WTC11 (cell line): ENCODE results near the gene OPCML.

ENCODE experiments used
- CTCF ChIP-seq: fragments of 200-600 bp; IDR thresholded peaks from 2 replicates; pipeline ENCODE4 v1.8.0; 2022; ENCODE audit warnings: antibody characterized with exemption
- E2F5 ChIP-seq: sonication (generic); formaldehyde crosslinking; IDR thresholded peaks from 2 replicates; pipeline ENCODE4 v1.8.1; 2022; ENCODE audit warnings: mild to moderate bottlenecking, moderate library complexity, missing genetic modification reagents
- FOXJ3 ChIP-seq: sonication (generic); formaldehyde crosslinking; IDR thresholded peaks from 2 replicates; pipeline ENCODE4 v1.9.0; 2021; ENCODE audit warnings: missing genetic modification reagents, mild to moderate bottlenecking, borderline replicate concordance
- HMGXB4 ChIP-seq: sonication (generic); formaldehyde crosslinking; IDR thresholded peaks from 2 replicates; pipeline ENCODE4 v1.8.1; 2023; ENCODE audit warnings: mild to moderate bottlenecking, moderate library complexity, missing genetic modification reagents
- SP1 ChIP-seq: sonication (generic); formaldehyde crosslinking; conservative IDR thresholded peaks from 2 replicates; pipeline ENCODE4 v1.8.1; 2022; ENCODE audit warnings: missing genetic modification reagents
- ZBTB21 ChIP-seq: sonication (generic); formaldehyde crosslinking; IDR thresholded peaks from 2 replicates; pipeline ENCODE4 v1.8.1; 2023; ENCODE audit warnings: mild to moderate bottlenecking, missing genetic modification reagents, borderline replicate concordance
- ZNF232 ChIP-seq: sonication (generic); formaldehyde crosslinking; IDR thresholded peaks from 2 replicates; pipeline ENCODE4 v1.8.0; 2022; ENCODE audit warnings: mild to moderate bottlenecking, missing genetic modification reagents
- ZNF512 ChIP-seq: sonication (generic); formaldehyde crosslinking; IDR thresholded peaks from 2 replicates; pipeline ENCODE4 v1.8.1; 2022; ENCODE audit warnings: missing genetic modification reagents, borderline replicate concordance
- TF ChIP-seq, protein P1 (sequence below): sonication (generic); formaldehyde crosslinking; IDR thresholded peaks from 2 replicates; pipeline ENCODE4 v1.8.1; 2022; ENCODE audit warnings: low read depth, mild to moderate bottlenecking, moderate library complexity, missing genetic modification reagents, borderline replicate concordance
- TF ChIP-seq, protein P2 (sequence below): sonication (generic); formaldehyde crosslinking; conservative IDR thresholded peaks from 2 replicates; pipeline ENCODE4 v1.8.1; 2023; ENCODE audit warnings: mild to moderate bottlenecking, low read depth, missing genetic modification reagents, moderate library complexity

- no peak for TF ChIP-seq ZNF512 (CRISPR knock-in tag)
- TF ChIP-seq, protein P1, sequence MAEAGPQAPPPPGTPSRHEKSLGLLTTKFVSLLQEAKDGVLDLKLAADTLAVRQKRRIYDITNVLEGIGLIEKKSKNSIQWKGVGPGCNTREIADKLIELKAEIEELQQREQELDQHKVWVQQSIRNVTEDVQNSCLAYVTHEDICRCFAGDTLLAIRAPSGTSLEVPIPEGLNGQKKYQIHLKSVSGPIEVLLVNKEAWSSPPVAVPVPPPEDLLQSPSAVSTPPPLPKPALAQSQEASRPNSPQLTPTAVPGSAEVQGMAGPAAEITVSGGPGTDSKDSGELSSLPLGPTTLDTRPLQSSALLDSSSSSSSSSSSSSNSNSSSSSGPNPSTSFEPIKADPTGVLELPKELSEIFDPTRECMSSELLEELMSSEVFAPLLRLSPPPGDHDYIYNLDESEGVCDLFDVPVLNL (CRISPR knock-in tag) = no peak
- no peak for TF ChIP-seq SP1
- TF ChIP-seq CTCF = no peak
- TF ChIP-seq, protein P2, sequence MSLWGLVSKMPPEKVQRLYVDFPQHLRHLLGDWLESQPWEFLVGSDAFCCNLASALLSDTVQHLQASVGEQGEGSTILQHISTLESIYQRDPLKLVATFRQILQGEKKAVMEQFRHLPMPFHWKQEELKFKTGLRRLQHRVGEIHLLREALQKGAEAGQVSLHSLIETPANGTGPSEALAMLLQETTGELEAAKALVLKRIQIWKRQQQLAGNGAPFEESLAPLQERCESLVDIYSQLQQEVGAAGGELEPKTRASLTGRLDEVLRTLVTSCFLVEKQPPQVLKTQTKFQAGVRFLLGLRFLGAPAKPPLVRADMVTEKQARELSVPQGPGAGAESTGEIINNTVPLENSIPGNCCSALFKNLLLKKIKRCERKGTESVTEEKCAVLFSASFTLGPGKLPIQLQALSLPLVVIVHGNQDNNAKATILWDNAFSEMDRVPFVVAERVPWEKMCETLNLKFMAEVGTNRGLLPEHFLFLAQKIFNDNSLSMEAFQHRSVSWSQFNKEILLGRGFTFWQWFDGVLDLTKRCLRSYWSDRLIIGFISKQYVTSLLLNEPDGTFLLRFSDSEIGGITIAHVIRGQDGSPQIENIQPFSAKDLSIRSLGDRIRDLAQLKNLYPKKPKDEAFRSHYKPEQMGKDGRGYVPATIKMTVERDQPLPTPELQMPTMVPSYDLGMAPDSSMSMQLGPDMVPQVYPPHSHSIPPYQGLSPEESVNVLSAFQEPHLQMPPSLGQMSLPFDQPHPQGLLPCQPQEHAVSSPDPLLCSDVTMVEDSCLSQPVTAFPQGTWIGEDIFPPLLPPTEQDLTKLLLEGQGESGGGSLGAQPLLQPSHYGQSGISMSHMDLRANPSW (CRISPR knock-in tag) = no peak
- TF ChIP-seq ZNF232 = no peak
- no peak for TF ChIP-seq FOXJ3
- TF ChIP-seq ZBTB21 (CRISPR knock-in tag) = no peak
- no peak for TF ChIP-seq HMGXB4 (CRISPR knock-in tag)
- TF ChIP-seq E2F5 = no peak
These were observed 1068.3 kb downstream of the OPCML start for GRCh38 chr11:132464003-132464342.
